ENCODE results near the gene TAF4B. TPM values are rescaled to one million over a fixed set of nuclear protein-coding genes. Genes with fewer than 3 reads are reported as not detected.

TAF4B gene
- total and polyA plus RNA-seq, 2 of the 8 experiments (the other 6 are each of a cell fraction or from before 2014, with no cell fraction given) = 9.3 to 19.8 TPM

DNA sequence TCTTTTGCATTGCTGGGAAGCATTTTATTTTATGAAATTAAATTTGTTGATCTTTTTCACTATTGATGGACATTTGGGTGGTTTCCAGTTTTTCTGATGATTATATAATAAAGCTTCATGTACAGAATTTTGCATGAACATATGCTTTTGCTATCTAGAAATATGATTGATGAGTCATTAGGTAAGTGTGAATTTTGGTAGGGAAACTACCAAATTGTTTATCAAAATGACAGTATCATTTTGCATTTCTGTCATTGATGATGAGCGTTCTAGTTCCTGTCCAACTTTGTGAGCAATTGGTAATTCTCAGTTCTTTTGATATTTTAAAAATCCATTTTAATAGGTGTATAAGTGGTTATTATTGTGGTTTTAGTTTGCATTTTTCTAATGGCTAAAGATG lies 67.7 kb downstream of the TAF4B start (continued):
- TF ChIP-seq RFX5 (IDR thresholded peaks at IDR 0.05; ENCODE audit: borderline replicate concordance, low read depth, low read length) (no peak), SIN3A (conservative IDR thresholded peaks at IDR 0.05 in 1 of 2, IDR thresholded peaks at IDR 0.05 in 1 of 2; ENCODE audit: low read depth in 1 of 2, low read length in 2 of 2) (no peak), NRF1 (IDR thresholded peaks at IDR 0.05; ENCODE audit: low read depth, low read length) (no peak)
